HG03565 (cell line): ENCODE data around the gene INPPL1.
A peak's percentile ranks its signal among the peaks of the same experiment; 100 is the strongest.

Source experiments
- ATAC-seq: cut with Tn5 transposase; IDR thresholded peaks from one replicate; pipeline ENCODE4 v1.9.1; 2021; ENCODE audit warnings: mild to moderate bottlenecking, moderate library complexity; ENCODE audit not compliant: unreplicated experiment

The INPPL1 gene

GRCh38 chr11:72217841-72218240, 6.7 kb upstream of the INPPL1 start:
- ATAC-seq: no peak

- ATAC-seq: no peak
Observed at GRCh38 chr11:72218251-72218745, 6.3 kb upstream of the INPPL1 start.

- no peak for ATAC-seq
Observed at GRCh38 chr11:72220696-72221363, 3.7 kb upstream of the INPPL1 start.

GRCh38 chr11:72221386-72222075, 3.0 kb upstream of the INPPL1 start:
- ATAC-seq: no peak

GRCh38 chr11:72222106-72222891, 2.3 kb upstream of the INPPL1 start:
- no peak for ATAC-seq

- ATAC-seq: peak; percentile 46
Observed at GRCh38 chr11:72222907-72223614, 1.5 kb upstream of the INPPL1 start.

GRCh38 chr11:72223615-72224563, 678 bp upstream of the INPPL1 start:
- ATAC-seq: peak; percentile 27

GRCh38 chr11:72225411-72225951, 914 bp downstream of the INPPL1 start:
- ATAC-seq: no peak

GRCh38 chr11:72226701-72227100, 2.1 kb downstream of the INPPL1 start:
- no peak for ATAC-seq

GRCh38 chr11:72227316-72228228, 3.0 kb downstream of the INPPL1 start:
- ATAC-seq: no peak

GRCh38 chr11:72228229-72228843, 3.8 kb downstream of the INPPL1 start:
- ATAC-seq: no peak

GRCh38 chr11:72228844-72229231, 4.3 kb downstream of the INPPL1 start:
- no peak for ATAC-seq

- no peak for ATAC-seq
Observed at GRCh38 chr11:72229336-72229924, 4.9 kb downstream of the INPPL1 start.

- no peak for ATAC-seq
Observed at GRCh38 chr11:72229925-72230763, 5.6 kb downstream of the INPPL1 start.

- no peak for ATAC-seq
Observed at GRCh38 chr11:72230764-72231365, 6.3 kb downstream of the INPPL1 start.
